ENCODE results near the gene VN1R2.
"Not testable (repeated sequence)": the region's sequence is repeated elsewhere in the genome, so short reads cannot be mapped to it uniquely, and the experiment has no call there.

The VN1R2 gene, protein sequence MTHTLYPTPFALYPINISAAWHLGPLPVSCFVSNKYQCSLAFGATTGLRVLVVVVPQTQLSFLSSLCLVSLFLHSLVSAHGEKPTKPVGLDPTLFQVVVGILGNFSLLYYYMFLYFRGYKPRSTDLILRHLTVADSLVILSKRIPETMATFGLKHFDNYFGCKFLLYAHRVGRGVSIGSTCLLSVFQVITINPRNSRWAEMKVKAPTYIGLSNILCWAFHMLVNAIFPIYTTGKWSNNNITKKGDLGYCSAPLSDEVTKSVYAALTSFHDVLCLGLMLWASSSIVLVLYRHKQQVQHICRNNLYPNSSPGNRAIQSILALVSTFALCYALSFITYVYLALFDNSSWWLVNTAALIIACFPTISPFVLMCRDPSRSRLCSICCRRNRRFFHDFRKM

GRCh38 chr19:53257715-53258342 lies at the start of gene VN1R2:
VN1R2 (plus strand) TSS chr19:53258292; CDS start chr19:53258376, 84 bp downstream.
- DNase-seq (ENCODE audit: low read depth); H3K4me3 ChIP-seq (ENCODE audit: low read depth, low read length): not testable (repeated sequence)

DNA sequence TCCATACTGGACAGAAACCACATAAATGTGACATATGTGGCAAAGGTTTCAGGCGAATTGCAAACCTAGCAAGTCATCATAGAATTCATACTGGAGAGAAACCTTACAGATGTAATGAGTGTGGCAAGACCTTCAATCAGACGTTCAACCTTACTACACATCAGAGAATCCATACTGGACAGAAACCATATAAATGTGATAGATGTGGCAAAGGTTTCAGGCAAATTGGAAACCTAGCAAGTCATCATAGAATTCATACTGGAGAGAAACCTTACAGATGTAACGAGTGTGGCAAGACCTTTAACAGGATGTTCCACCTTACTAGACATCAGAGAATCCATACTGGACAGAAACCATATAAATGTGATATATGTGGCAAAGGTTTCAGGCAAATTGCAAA lies 46.5 kb upstream of the VN1R2 start:
- H3K4me3 ChIP-seq (ENCODE audit: low read depth, low read length); DNase-seq (ENCODE audit: low read depth): not testable (repeated sequence)

DNA sequence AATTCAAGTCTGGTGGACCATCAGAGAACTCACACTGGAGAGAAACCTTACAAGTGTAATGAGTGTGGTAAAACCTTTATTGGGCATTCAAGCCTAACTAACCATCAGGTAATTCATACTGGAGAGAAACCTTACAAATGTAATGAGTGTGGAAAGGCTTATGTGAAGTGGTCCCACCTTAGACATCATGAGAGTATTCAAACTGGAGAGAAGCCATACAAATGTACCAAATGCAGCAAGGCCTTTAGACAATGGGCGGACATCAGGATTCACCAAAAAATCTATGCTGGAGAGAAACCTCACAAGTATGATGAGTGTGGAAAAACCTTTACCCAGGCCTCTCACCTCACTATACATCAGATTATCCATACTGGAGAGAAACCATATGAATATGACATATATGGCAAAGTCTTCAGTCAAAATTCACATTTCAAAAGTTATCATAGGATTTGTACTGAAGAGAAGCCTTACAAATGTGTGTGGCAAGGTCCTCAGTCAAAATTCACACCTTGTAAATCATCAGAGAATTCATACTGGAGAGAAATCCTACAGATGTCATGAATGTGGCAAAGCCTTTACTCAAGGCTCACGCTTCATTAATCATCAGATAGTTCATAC lies 45.3 kb upstream of the VN1R2 start:
- TF ChIP-seq CTCF (IDR thresholded peaks at IDR 0.05; ENCODE audit: low read depth, low read length, missing control alignments): no peak
- no peak overlapping the region for H3K4me3 ChIP-seq (ENCODE audit: low read depth, low read length)
- no peak for DNase-seq (ENCODE audit: low read depth)

DNA sequence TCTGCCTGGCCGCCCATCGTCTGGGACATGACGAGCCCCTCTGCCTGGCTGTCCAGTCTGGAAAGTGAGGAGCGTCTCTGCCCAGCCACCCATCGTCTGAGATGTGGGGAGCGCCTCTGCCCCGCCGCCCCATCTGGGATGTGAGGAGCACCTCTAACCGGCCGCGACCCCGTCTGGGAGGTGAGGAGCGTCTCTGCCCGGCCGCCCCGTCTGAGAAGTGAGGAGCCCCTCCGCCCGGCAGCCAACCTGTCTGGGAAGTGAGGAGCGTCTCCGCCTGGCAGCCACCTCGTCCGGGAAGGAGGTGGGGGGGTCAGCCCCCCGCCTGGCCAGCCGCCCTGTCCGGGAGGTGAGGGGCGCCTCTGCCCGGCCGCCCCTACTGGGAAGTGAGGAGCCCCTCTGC lies 35.4 kb upstream of the VN1R2 start:
- not testable (repeated sequence) for DNase-seq (ENCODE audit: low read depth); H3K4me3 ChIP-seq (ENCODE audit: low read depth, low read length)

GRCh38 chr19:53224606-53225005 lies 33.5 kb upstream of the VN1R2 start:
- no peak for DNase-seq (ENCODE audit: low read depth)
- no peak overlapping the region for H3K4me3 ChIP-seq (ENCODE audit: low read depth, low read length)
- TF ChIP-seq CTCF (IDR thresholded peaks at IDR 0.05; ENCODE audit: low read depth, low read length, missing control alignments): no peak

- no peak for TF ChIP-seq CTCF (IDR thresholded peaks at IDR 0.05; ENCODE audit: low read depth, low read length, missing control alignments)
- H3K4me3 ChIP-seq (ENCODE audit: low read depth, low read length): no peak overlapping the region
- DNase-seq (ENCODE audit: low read depth): no peak
Measured at GRCh38 chr19:53237114-53237777, 20.8 kb upstream of the VN1R2 start.

DNA sequence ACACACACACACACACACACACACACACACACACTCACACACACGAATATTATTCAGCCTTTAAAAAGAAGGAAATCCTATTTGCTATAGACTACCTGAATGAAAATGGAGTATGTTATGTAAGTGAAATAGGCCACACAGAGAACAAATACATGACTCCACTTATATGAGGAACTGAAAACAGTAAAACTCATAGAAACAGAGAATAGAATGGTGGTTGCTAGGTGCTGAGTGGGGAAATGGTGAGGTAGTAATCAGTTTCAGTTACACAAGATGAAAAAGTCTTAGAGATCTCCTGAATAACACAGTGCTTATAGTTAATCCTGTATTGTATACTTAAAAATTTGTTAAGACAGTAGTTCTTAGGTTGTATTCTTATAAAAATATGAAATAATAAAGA lies 11.6 kb upstream of the VN1R2 start:
- H3K4me3 ChIP-seq (ENCODE audit: low read depth, low read length): no peak overlapping the region
- TF ChIP-seq CTCF (IDR thresholded peaks at IDR 0.05; ENCODE audit: low read depth, low read length, missing control alignments): no peak
- DNase-seq (ENCODE audit: low read depth): peak; percentile 7

Measured in GM12864 (cell line).